ENCODE results near the gene AOPEP. TPM values are rescaled to one million over a fixed set of nuclear protein-coding genes. Genes with fewer than 3 reads are reported as not detected.

Gene AOPEP
- total RNA-seq, 1 experiment from 2014 or later = 41.0 TPM

DNA sequence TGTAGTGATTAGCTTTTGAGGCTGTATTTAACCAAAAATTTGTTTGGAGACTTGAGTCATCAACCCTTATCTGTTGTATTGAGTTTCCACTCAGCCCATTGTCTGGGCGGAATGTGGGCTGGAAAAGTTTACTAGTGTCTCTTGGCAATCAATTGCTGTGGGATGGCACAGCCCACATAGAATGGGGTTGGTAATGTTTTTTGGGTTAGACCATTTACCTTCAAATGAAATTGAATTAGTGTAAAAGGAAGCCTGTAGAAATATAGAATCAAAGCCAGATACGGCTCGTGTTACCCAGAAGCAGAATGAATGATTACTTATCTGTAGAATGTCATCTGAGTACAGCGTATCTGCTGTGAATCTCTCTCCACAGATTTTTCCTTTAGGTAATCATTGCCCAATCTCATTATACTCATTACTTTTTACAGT, 142.9 kb downstream of the AOPEP start:
- DNase-seq (ENCODE audit: low spot score) = peak; percentile 51

DNA sequence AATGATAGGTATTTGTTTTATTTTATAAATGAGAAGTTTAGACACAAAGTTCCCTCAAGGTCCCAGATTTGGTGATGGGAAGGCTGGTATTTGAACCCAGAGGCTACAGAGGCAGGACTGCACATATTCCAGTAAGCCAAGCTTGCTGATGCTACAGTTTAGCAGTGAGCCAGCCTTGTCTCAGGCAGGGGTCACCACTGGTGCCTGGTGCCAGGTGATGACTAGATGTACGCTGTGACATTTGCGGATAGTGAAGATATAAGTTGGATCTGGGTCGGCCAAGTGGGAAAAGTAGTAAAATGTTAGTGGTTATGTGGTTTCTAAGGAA, 143.9 kb downstream of the AOPEP start:
- no peak for DNase-seq (ENCODE audit: low spot score)

DNA sequence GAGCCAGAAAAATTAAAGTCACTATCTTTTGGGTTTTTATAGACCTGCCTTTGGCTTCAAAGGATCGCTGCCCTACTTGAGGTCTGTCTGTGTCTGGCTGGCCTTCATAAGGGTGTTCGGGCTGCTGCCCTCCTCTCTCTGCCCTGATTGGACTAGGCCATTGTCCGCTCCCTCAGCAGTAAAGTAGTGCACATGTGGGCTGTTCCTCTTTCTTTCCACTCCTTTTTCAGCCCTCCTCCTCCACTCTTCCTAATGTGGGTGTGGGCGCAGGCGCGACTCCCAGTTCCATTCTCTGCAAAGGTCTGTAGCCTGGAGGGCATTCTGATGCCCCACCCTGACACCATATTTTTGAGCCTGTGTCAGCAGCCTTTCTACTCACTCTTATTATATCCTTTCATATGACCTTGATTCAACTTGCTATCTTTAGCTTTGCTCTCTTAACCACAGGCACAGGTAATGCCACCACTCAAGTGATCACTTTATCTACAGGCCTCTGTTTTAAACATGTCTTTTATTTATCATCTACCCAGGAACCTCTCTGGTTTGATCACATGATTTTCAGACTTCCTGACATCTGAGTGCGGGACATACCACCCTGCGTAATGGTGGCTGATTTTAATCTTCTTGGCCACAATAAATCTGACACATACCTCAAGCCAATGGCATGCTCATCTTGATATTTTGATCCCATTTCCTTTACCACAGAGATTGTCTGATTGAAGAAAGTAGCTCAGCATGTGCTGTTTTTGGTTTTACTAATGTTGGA, 144.5 kb downstream of the AOPEP start:
- DNase-seq (ENCODE audit: low spot score) = peak; percentile 98

DNA sequence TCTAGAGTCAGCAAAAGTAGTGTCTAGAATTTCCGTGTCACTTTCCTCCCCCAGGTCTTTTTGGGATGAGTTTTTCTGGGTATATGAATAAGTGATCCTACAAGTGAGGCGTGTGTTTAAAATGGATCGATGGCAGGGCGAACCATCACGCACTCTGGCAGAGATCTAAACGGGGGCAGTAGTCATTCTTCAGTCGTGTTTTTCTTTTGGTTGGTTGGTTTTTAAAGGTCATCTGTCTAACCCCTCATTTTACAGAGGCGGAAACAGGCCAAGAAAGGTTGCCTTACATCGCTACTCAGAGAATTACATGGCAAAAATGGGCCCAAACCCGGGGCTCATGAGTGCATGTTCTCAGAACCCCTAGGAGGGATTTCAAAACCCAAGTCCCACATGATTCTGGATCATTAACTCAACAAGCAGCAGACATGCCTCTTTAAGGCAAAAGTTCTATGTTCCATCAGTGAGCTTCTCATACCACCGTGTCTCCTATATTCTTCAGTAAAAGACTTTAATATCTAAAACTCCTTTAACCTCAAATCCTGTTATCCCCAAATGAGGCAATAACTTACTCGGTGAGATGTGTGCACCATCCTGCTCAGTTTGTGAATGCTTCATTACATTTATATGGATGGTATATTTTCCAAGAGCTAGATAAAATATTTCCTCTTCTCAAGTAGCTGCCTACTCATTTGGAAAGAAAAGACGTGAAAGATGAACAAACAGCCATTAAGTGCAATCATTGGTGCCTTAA, 145.8 kb downstream of the AOPEP start:
- no peak for DNase-seq (ENCODE audit: low spot score)

GRCh38 chr9:94872891-94873511, 146.5 kb downstream of the AOPEP start:
- DNase-seq (ENCODE audit: low spot score) = peak; percentile 83

- DNase-seq (ENCODE audit: low spot score) = peak; percentile 64
These were observed 147.8 kb downstream of the AOPEP start for GRCh38 chr9:94874316-94874715.

DNA sequence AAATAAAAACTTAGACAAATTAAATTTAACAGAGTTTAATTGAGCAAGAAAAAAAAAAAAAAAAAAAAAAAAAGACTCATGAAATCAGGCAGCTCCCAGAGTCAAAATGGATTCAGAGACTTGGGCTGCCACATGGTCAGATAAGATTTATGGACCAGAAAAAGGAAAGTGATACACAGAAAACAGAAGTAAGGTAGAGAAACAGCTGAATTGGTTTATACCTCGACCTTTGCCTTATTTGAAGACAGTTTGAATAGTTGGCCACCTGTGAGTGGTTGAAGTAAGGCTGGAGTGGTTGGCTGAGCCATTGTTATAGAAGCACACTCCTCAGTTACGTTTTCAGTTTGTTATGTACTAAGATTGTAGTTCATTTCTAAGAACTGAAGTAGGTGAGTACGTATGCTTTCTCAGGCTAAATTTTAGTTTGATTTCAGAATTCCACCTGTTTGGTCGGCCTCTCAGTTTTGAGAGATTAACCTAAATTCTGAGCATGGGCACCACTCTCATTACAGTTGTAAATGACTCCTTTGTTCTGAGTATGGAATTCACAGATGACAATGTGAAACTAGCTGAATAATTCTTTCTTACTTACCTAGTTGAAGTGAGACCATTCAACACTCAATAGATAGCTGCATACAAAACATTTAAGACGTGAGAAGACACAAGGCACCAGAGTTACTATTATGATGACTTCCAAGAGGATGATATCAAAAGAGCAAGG, 149.0 kb downstream of the AOPEP start:
- DNase-seq (ENCODE audit: low spot score) = no peak

- peak; percentile 31 for DNase-seq (ENCODE audit: low spot score)
These were observed 152.3 kb downstream of the AOPEP start for GRCh38 chr9:94878804-94879203.

DNA sequence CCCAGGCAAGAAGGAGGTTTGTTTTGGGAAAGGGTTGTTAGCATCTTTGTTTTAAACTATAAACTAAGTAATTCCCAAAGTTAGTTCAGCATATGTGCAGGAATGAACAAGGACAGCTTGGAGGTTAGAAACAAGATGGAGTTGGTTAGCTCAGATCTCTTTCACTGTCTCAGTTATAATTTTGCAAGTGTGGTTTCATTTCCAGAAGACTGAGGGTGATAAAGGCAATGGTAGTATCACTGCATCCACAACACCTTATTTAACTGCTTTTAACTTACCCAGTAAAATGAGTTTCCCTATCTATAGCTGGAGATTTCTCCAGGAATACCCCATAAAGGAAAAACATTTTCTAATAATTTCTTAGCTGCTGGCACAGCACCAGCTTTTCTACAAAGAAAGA, 152.7 kb downstream of the AOPEP start:
- no peak for DNase-seq (ENCODE audit: low spot score)

DNA sequence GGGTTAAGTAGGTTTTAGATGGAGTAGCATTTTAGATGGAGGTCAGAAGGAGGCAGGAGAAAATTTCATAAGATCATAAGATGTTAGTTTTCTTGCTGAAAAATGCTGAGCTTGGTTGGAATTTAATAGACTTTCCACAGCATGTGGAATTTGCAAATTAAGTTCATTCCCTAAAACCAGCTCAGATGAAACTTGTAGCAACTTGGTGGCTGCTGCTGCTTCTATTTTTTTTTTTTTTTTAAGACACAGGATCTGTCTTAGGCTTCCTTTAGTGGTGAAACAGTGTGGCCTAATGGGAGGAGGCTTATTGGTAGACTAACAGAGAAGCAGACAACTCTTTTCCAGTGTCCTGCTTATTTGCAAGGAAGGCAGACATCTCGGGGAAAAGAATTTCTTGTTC, 154.5 kb downstream of the AOPEP start:
- DNase-seq (ENCODE audit: low spot score) = no peak

- DNase-seq (ENCODE audit: low spot score) = no peak
These were observed 155.0 kb downstream of the AOPEP start for GRCh38 chr9:94881454-94881853.

DNA sequence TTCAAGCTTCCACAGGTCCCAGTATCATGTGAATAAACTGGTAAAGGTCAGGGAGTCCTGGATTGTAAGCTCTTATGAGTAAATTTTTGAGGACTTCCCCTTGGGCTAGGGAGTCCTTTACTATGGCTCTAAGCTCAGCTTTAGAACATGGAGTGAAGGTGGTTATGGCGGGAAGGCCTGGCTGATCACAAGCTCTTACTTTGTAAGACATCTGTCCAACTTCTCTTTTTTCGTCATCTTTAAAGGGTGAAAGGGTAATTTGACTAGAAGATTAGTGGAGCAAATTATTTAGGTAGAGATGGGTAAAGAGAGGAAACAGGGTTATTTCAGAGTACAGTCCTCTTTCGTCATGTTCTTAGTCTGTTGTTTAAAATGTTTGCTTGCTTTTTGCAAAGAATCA, 155.4 kb downstream of the AOPEP start:
- no peak for DNase-seq (ENCODE audit: low spot score)

DNA sequence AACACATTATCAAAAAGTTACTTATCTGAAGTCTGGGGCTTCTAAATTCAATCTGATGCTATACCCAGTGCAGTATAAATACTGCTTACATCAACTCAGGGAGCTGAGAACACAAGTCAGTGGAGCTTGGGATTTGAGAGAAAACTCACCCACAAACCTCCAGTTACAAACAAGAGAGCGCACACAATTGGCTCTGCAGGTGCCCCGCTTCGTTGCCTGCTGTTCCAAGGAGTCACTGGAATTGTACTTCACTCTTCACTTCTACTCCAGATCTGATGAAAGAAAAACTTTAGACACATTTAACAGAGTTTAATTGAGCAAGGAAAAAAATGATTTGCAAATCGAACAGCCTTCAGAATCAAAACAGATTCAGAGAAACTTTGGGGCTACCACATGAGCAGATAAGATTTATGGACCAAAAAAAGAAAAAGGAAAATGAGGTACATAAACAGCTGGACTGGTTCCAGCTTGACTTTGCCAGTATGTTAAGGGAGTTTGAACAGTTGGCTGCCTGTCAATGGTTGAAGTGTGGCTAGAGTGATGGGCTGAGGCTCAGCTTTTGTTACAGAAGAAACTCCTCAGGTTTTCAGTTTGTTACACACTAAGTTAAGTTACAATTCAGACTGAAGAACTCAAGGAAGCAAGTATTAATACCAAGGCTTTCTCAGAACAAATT, 156.6 kb downstream of the AOPEP start:
- no peak for DNase-seq (ENCODE audit: low spot score)

DNA sequence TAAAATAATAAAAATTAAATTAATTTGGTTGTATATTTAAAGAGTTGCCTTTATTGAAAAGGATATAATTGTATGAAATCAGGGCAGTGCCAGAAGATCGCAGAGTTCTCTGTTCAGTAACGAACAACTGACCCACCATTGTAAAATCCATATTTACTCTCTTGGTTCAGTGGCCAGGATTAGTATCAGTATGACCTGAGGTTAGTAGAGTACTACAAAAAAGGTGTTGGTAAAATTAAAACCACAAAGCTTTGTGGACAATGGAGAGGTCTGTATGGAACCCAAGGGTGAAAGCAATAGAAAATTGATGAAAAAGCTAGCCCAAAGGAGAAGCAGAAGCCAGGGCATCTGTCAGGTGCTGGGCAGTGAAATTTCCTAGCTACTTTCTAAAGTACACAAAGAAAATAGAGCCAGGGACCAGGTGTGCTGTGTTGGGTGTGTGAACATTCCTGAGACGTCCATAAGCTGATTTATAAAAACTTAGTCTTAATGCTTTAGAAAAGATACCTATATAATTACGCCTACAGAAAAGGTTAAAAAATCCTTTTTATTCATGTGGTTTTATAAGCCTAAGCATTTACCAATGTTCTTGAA, 159.5 kb downstream of the AOPEP start:
- no peak for DNase-seq (ENCODE audit: low spot score)

- no peak for DNase-seq (ENCODE audit: low spot score)
These were observed 161.2 kb downstream of the AOPEP start for GRCh38 chr9:94887721-94888120.

- DNase-seq (ENCODE audit: low spot score) = no peak
These were observed 162.3 kb downstream of the AOPEP start for GRCh38 chr9:94888775-94889174.

- DNase-seq (ENCODE audit: low spot score) = no peak
These were observed 163.1 kb downstream of the AOPEP start for GRCh38 chr9:94889628-94890027.

GRCh38 chr9:94891183-94891582, 164.7 kb downstream of the AOPEP start:
- no peak for DNase-seq (ENCODE audit: low spot score)

DNA sequence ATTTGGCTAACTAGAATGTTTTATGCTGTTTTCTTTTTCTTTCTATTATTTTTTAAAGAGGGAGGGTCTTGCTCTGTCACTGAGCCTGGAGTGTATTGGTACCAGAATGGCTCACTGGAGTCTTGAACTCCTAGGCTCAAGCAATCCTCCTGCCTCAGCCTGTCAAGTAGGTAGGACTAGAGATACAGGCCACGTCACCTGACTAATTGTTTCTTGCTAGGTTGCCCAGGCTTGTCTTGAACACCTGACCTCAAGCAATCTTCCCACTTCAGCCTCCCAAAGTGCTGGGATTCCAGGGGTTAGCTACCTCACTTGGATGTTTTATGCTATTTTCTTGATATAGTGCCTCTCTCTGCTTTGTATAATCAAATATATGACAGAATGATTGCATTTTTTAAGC, 166.2 kb downstream of the AOPEP start:
- DNase-seq (ENCODE audit: low spot score) = no peak

DNA sequence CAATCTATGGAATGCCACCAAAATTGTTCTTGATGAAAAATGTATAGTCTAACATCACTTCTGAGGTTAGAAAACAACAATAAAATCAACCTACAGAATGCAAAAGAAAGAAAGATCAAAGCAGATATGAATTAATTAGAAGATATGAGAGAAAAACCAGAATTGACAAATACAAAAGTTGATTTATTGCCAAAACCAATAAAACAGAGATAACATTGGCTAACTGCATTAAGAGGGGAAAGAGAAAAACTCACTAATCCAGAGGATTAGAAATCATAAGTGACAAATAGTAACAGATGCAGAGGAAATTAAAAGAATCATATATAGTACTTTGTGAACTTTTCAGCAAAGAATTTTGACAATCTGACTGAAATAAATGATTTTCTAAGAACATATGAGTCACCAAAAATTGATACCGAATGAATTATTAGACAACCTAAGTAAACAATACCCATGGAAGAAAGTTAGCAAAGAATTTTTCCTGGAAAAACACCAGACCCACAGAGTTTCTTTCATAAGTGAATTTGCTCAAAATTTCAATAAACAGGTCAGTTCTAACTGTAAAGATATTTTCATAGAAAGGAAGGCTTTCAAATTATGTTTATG, 167.7 kb downstream of the AOPEP start:
- DNase-seq (ENCODE audit: low spot score) = no peak

DNA sequence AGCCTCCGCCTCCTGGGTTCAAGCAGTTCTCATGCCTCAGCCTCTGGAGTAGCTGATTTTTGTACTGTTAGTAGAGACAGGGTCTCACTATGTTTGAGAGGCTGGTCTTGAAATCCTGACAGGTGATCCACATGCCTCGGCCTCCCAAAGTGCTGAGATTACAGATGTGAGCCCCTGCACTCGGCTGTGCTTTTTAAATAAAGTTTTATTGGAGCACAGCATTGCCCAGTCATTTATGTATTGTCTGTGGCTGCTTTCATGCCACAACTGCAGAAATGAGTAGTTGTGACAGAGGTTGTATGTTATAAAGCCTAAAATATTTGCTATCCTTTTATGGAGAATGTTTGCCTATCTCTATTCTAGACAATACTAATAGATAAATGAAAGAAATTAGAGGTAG, 169.2 kb downstream of the AOPEP start:
- DNase-seq (ENCODE audit: low spot score) = no peak

Data from A172 (cell line).